ENCODE results near the gene MUSK.

DNA sequence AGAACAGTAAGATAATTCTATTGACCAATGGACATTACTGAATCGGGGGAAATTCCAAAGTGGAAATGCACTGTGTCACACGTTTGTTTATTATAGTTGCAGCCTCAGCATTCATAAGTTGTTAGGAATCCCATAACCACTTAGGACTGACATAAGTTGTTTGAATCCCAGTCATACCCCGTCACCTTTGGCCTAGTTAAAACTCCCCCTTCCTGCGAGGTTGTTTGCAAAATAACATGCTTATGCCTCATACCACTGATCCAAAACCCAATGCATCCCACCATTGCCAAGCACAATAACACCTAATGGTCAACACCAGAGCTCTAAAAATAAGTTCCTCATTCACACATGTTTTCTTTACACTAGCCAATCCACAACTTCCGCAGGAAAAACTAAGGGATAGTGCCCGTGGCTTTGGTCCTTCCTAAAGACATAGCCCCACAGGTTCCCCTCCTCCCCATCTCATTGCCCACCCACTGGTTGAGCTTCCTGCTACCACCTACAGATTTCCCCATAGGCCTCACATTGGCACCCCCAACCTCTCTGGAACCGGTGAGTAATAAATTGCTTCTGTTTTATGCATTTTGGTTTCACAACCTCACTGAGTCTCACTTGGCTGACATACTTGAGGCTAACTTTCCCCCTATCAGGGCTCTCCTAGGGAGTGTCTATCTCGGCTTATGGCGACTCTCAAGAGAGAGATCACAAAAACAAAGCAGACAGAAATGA lies 42.3 kb upstream of the MUSK start:
- TF ChIP-seq, protein P1, sequence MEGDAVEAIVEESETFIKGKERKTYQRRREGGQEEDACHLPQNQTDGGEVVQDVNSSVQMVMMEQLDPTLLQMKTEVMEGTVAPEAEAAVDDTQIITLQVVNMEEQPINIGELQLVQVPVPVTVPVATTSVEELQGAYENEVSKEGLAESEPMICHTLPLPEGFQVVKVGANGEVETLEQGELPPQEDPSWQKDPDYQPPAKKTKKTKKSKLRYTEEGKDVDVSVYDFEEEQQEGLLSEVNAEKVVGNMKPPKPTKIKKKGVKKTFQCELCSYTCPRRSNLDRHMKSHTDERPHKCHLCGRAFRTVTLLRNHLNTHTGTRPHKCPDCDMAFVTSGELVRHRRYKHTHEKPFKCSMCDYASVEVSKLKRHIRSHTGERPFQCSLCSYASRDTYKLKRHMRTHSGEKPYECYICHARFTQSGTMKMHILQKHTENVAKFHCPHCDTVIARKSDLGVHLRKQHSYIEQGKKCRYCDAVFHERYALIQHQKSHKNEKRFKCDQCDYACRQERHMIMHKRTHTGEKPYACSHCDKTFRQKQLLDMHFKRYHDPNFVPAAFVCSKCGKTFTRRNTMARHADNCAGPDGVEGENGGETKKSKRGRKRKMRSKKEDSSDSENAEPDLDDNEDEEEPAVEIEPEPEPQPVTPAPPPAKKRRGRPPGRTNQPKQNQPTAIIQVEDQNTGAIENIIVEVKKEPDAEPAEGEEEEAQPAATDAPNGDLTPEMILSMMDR (IDR thresholded peaks at IDR 0.05): no peak
- no peak for TF ChIP-seq POLR2A (IDR thresholded peaks at IDR 0.05)

Data from testis (tissue), 2 donors.